Spleen (tissue), 7 donors: ENCODE data around the gene RNF150.

Experiments
- POLR2A ChIP-seq, 3 donors: fragments of 450-650 bp; IDR thresholded peaks; one replicate each; pipeline ENCODE4 v1.5.1; 2017; ENCODE audit warnings: antibody characterized with exemption in 3 of 3, mild to moderate bottlenecking in 1 of 3
- POLR2AphosphoS5 ChIP-seq, 3 donors: sonication (generic); formaldehyde crosslinking; IDR thresholded peaks; one replicate each; pipeline ENCODE4 v1.5.1; 2017; ENCODE audit warnings: antibody characterized with exemption in 3 of 3
- TF ChIP-seq, protein P1 (sequence below), 11 experiments: fragments of 200-600 bp in 7 of 11; fragments of 450-650 bp in 4 of 11; sonication (generic) in 4 of 11; IDR thresholded peaks in 8 of 11; conservative IDR thresholded peaks in 3 of 11; 1 replicate in 7 of 11; 2 replicates in 4 of 11; pipeline versions ENCODE4 v1.4.0 to v1.8.0; 2016 to 2021; ENCODE audit warnings: antibody characterized with exemption in 11 of 11, inconsistent platforms in 4 of 11, mild to moderate bottlenecking in 1 of 11
- donor health status: DM: no; HTN: no; CAD: no; lungs with moderate emphysema.
- donor health status: DM: no; HTN: no; CAD: no.
- donor health status: DM: no; HTN: no; CAD: no.

DNA sequence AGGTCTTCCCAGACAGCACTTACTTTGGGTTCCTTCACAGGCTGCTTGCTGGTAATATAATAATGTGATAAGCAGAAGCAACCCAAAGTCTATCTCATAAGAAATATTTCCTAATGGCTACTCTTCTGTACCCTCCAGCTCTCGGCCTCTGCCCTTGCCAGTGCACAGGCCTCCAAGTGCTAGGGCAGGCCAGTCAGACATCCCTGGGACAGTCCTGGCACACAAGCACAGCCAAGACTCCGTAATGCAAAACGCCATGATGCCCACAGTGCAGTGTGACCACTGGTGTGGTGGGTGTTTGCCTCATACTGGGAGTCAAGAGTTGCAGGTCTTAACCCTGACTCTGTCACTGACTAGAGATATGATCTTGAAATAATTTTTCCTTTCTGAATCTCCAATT is 35.1 kb downstream of the RNF150 start:
- TF ChIP-seq POLR2A (IDR thresholded peaks at IDR 0.05): no peak
- TF ChIP-seq, protein P1, sequence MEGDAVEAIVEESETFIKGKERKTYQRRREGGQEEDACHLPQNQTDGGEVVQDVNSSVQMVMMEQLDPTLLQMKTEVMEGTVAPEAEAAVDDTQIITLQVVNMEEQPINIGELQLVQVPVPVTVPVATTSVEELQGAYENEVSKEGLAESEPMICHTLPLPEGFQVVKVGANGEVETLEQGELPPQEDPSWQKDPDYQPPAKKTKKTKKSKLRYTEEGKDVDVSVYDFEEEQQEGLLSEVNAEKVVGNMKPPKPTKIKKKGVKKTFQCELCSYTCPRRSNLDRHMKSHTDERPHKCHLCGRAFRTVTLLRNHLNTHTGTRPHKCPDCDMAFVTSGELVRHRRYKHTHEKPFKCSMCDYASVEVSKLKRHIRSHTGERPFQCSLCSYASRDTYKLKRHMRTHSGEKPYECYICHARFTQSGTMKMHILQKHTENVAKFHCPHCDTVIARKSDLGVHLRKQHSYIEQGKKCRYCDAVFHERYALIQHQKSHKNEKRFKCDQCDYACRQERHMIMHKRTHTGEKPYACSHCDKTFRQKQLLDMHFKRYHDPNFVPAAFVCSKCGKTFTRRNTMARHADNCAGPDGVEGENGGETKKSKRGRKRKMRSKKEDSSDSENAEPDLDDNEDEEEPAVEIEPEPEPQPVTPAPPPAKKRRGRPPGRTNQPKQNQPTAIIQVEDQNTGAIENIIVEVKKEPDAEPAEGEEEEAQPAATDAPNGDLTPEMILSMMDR (IDR thresholded peaks at IDR 0.05 in 8 of 11, conservative IDR thresholded peaks at IDR 0.05 in 3 of 11): no peak
- no peak for TF ChIP-seq POLR2AphosphoS5 (IDR thresholded peaks at IDR 0.05)
